ENCODE data around the gene OR14A16.

OR14A16 gene

DNA sequence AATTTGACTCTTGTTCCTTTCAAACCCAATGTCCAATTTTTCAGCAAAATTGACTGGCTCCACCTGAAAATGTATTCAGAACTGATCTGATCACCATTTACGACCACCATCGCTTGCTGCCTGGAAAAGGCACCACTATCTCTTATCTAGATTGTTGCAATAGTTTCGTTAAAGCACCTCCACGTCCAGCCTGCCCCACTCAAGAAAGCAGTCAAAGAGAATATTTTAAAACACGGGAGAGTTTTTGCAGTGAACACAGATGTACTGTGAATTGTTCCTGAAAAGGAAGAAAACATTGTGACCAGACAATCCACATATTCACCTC lies 21.7 kb upstream of the OR14A16 start:
- TF ChIP-seq, protein P1, sequence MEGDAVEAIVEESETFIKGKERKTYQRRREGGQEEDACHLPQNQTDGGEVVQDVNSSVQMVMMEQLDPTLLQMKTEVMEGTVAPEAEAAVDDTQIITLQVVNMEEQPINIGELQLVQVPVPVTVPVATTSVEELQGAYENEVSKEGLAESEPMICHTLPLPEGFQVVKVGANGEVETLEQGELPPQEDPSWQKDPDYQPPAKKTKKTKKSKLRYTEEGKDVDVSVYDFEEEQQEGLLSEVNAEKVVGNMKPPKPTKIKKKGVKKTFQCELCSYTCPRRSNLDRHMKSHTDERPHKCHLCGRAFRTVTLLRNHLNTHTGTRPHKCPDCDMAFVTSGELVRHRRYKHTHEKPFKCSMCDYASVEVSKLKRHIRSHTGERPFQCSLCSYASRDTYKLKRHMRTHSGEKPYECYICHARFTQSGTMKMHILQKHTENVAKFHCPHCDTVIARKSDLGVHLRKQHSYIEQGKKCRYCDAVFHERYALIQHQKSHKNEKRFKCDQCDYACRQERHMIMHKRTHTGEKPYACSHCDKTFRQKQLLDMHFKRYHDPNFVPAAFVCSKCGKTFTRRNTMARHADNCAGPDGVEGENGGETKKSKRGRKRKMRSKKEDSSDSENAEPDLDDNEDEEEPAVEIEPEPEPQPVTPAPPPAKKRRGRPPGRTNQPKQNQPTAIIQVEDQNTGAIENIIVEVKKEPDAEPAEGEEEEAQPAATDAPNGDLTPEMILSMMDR (IDR thresholded peaks at IDR 0.05; ENCODE audit: insufficient read depth, low read length, poor library complexity, severe bottlenecking): no peak
- H3K27me3 ChIP-seq (replicated peaks; ENCODE audit: control insufficient read depth, insufficient read depth, low read length): no peaks in the 10 kb centered on the region
- no peak for DNase-seq (ENCODE audit: extremely low read depth, insufficient read length)
- no peaks in the 10 kb centered on the region for H3K36me3 ChIP-seq (ENCODE audit: control insufficient read depth, insufficient read depth, low read length)
- no peak overlapping the region for H3K4me3 ChIP-seq (replicated peaks; ENCODE audit: low read depth, low read length)

DNA sequence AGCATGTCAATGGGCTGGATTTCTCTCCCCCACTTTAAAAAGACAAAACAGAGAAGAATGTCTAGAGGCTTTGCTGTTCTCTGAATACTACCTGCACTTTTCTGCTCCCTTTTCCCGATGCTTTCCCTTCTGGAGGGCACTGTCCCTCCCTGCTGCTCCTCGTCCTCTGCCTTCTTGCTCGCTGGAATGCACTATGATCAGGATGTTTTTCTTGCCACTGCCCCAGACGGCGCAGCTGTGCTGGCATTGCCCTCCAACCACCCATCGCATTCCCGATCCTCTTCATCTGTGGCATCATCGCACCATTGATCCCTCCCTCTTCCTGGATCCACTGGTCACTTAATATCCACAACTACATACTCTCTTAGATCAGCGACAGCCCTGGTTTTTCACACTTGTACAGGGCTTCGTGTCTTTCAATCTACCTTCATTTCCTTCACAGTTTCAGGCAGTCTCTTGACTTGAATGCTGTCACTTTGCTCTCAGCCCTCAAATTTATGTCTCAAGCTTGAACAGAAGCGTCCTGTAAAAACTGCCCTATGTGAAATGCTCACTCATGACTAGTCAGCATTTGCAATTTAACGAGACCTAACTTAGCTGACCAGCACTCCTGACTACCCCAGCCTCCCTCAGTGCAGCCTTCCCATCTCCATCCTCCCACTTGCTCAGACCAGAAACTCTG lies 21.2 kb upstream of the OR14A16 start:
- H3K36me3 ChIP-seq (ENCODE audit: control insufficient read depth, insufficient read depth, low read length): no peaks in the 10 kb centered on the region
- no peak overlapping the region for H3K4me3 ChIP-seq (replicated peaks; ENCODE audit: low read depth, low read length)
- H3K27me3 ChIP-seq (replicated peaks; ENCODE audit: control insufficient read depth, insufficient read depth, low read length): no peaks in the 10 kb centered on the region
- DNase-seq (ENCODE audit: extremely low read depth, insufficient read length): no peak
- TF ChIP-seq, protein P1 (IDR thresholded peaks at IDR 0.05; ENCODE audit: insufficient read depth, low read length, poor library complexity, severe bottlenecking): no peak

GRCh38 chr1:247843411-247843810 lies 19.5 kb upstream of the OR14A16 start:
- no peak for DNase-seq (ENCODE audit: extremely low read depth, insufficient read length)
- TF ChIP-seq, protein P1 (IDR thresholded peaks at IDR 0.05; ENCODE audit: insufficient read depth, low read length, poor library complexity, severe bottlenecking): no peak
- H3K4me3 ChIP-seq (replicated peaks; ENCODE audit: low read depth, low read length): no peak overlapping the region
- no peaks in the 10 kb centered on the region for H3K36me3 ChIP-seq (ENCODE audit: control insufficient read depth, insufficient read depth, low read length)
- no peaks in the 10 kb centered on the region for H3K27me3 ChIP-seq (replicated peaks; ENCODE audit: control insufficient read depth, insufficient read depth, low read length)

DNA sequence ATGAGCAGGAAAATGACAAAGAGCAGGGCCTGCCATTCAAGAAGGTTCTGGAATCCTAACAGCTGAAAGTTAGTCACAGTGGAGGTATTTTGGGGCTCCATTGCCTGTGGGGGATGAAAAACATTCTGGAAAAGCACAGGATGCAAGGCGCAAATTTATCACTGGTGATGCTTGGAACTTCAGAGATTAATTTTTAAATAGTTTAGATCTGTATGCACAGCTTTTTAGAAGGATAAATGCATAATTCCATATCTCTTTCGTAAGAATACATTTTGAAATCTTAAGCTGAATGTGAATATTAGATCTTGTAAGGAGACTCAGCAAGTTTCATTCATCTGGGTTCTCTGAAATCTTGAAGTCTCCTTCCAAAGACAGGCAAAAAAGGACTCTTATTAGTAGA lies 17.9 kb upstream of the OR14A16 start, which contains the start of gene OR11L1:
Gene OR11L1, minus strand, starts transcription at position 101 of the 400 bp plus-strand sequence. Its CDS starts 0 bp downstream, at position 101.
- TF ChIP-seq, protein P1 (IDR thresholded peaks at IDR 0.05; ENCODE audit: insufficient read depth, low read length, poor library complexity, severe bottlenecking): no peak
- H3K27me3 ChIP-seq (replicated peaks; ENCODE audit: control insufficient read depth, insufficient read depth, low read length): no peaks in the 10 kb centered on the region
- no peak for DNase-seq (ENCODE audit: extremely low read depth, insufficient read length)

GRCh38 chr1:247840818-247841217 lies 16.9 kb upstream of the OR14A16 start:
- Histone ChIP-seq H3K4me3 (replicated peaks; ENCODE audit: low read depth, low read length) (no peak overlapping the region), H3K27me3 (replicated peaks; ENCODE audit: control insufficient read depth, insufficient read depth, low read length) (no peaks in the 10 kb centered on the region), H3K36me3 (ENCODE audit: control insufficient read depth, insufficient read depth, low read length) (no peaks in the 10 kb centered on the region)
- no peak for DNase-seq (ENCODE audit: extremely low read depth, insufficient read length)
- TF ChIP-seq, protein P1 (IDR thresholded peaks at IDR 0.05; ENCODE audit: insufficient read depth, low read length, poor library complexity, severe bottlenecking): no peak

More for the DNA sequence above, 17.9 kb upstream of the OR14A16 start, which contains the start of gene OR11L1:
- H3K4me3 ChIP-seq (replicated peaks; ENCODE audit: low read depth, low read length): no peak within 1 kb of the TSS
- no peaks in the 10 kb centered on the region for H3K36me3 ChIP-seq (ENCODE audit: control insufficient read depth, insufficient read depth, low read length)

DNA sequence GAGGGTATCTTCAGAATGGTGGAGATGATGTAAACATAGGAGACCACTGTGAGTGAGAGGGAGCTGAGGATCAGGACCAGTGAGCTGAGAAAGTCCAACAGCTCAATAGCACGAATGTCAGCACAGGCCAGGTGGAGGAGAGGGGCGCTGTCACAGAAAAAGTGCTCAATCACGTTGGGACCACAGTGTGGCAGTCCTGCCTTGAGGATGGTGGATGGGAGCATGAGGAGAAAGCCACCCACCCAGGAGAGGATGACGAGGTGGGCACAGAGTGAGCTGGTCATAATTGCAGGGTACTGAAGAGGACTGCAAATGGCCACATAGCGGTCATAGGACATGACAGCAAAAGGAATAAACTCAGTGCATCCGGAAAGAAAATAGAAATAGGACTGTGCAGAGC lies 9.7 kb upstream of the OR14A16 start:
- Histone ChIP-seq H3K4me3 (replicated peaks; ENCODE audit: low read depth, low read length) (no peak overlapping the region), H3K36me3 (ENCODE audit: control insufficient read depth, insufficient read depth, low read length) (no peaks in the 10 kb centered on the region), H3K27me3 (replicated peaks; ENCODE audit: control insufficient read depth, insufficient read depth, low read length) (no peaks in the 10 kb centered on the region)
- TF ChIP-seq, protein P1 (IDR thresholded peaks at IDR 0.05; ENCODE audit: insufficient read depth, low read length, poor library complexity, severe bottlenecking): no peak
- DNase-seq (ENCODE audit: extremely low read depth, insufficient read length): no peak

Measured in GM06990 (cell line).